ENCODE measurements around the gene TSC22D1.

The TSC22D1 gene

DNA sequence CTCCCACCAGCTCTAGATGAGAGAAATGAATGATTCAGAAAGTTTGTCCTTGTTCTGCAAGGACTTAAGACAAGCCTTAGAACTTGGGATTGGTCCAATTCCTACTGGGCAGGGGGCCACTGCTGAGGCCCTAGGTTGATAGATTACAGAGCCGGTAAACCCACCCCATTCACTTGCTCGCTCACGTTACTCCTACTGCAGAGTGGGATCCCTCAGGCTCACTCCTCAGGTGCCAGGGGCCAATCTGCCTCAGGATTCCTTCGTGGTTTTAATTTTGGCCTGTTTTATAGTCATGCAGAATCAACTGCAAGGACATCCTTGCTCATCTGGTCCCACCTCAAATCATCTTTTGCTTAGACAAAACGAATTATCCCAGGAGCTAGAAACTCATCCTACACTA lies 143.5 kb downstream of the TSC22D1 start:
- H3F3A ChIP-seq (ENCODE audit: low read depth): no peaks in the 10 kb centered on the region; the same call in 1 of the 2 replicates
- peak overlapping the region; percentile 98 for H3K9ac ChIP-seq (ENCODE audit: low read depth, low read length, poor library complexity, severe bottlenecking)
- peak overlapping the region; percentile 78 for H3K4me2 ChIP-seq (ENCODE audit: low read depth, low read length, poor library complexity, severe bottlenecking)
- peaks cover 41% of the 10 kb centered on the region for H3K79me2 ChIP-seq (ENCODE audit: insufficient read depth, low read length)
- H3K36me3 ChIP-seq (ENCODE audit: insufficient read depth, low read length): peaks cover 24% of the 10 kb centered on the region
- no peaks in the 10 kb centered on the region for H3K9me2 ChIP-seq (replicated peaks; ENCODE audit: low read depth, low read length)
- peaks cover 24% of the 10 kb centered on the region for H4K20me1 ChIP-seq (ENCODE audit: insufficient read depth, low read length, poor library complexity, severe bottlenecking)
- no peak overlapping the region for H3K4me3 ChIP-seq (ENCODE audit: low read length, poor library complexity, severe bottlenecking)
- TF ChIP-seq EZH2phosphoT487 (IDR thresholded peaks at IDR 0.05; ENCODE audit: borderline replicate concordance) (no peak), CTCF (conservative IDR thresholded peaks at IDR 0.05; ENCODE audit: low read length) (no peak)
- H3K9me3 ChIP-seq (ENCODE audit: insufficient read depth, low read depth, low read length): no peaks in the 10 kb centered on the region
- H3K27me3 ChIP-seq (ENCODE audit: insufficient read depth, low read length, poor library complexity, severe bottlenecking): no peaks in the 10 kb centered on the region
- H3K4me1 ChIP-seq (ENCODE audit: insufficient read depth, low read length, poor library complexity, severe bottlenecking): peaks cover 29% of the 10 kb centered on the region
- H2AFZ ChIP-seq (ENCODE audit: low read length): no peak overlapping the region

GRCh38 chr13:44431150-44431549 lies 145.0 kb downstream of the TSC22D1 start:
- Histone ChIP-seq H3K9me3 (ENCODE audit: insufficient read depth, low read depth, low read length) (no peaks in the 10 kb centered on the region), H3K4me3 (ENCODE audit: low read length, poor library complexity, severe bottlenecking) (no peak overlapping the region), H2AFZ (ENCODE audit: low read length) (no peak overlapping the region), H3K27me3 (ENCODE audit: insufficient read depth, low read length, poor library complexity, severe bottlenecking) (no peaks in the 10 kb centered on the region), H3K4me1 (ENCODE audit: insufficient read depth, low read length, poor library complexity, severe bottlenecking) (peaks cover 23% of the 10 kb centered on the region), H3K9ac (ENCODE audit: low read depth, low read length, poor library complexity, severe bottlenecking) (no peak overlapping the region), H3K9me2 (replicated peaks; ENCODE audit: low read depth, low read length) (no peaks in the 10 kb centered on the region), H3F3A (ENCODE audit: low read depth) (no peaks in the 10 kb centered on the region; the same call in 1 of the 2 replicates), H4K20me1 (ENCODE audit: insufficient read depth, low read length, poor library complexity, severe bottlenecking) (peaks cover 24% of the 10 kb centered on the region), H3K36me3 (ENCODE audit: insufficient read depth, low read length) (peaks cover 24% of the 10 kb centered on the region), H3K79me2 (ENCODE audit: insufficient read depth, low read length) (peaks cover 36% of the 10 kb centered on the region), H3K4me2 (ENCODE audit: low read depth, low read length, poor library complexity, severe bottlenecking) (no peak overlapping the region)
- no peak for TF ChIP-seq EZH2phosphoT487 (IDR thresholded peaks at IDR 0.05; ENCODE audit: borderline replicate concordance)
- no peak for TF ChIP-seq CTCF (conservative IDR thresholded peaks at IDR 0.05; ENCODE audit: low read length)

- no peaks in the 10 kb centered on the region for H3K27me3 ChIP-seq (ENCODE audit: insufficient read depth, low read length, poor library complexity, severe bottlenecking)
- H4K20me1 ChIP-seq (ENCODE audit: insufficient read depth, low read length, poor library complexity, severe bottlenecking): peaks cover 17% of the 10 kb centered on the region
- no peak overlapping the region for H3K4me3 ChIP-seq (ENCODE audit: low read length, poor library complexity, severe bottlenecking)
- H2AFZ ChIP-seq (ENCODE audit: low read length): no peak overlapping the region
- peaks cover 29% of the 10 kb centered on the region for H3K4me1 ChIP-seq (ENCODE audit: insufficient read depth, low read length, poor library complexity, severe bottlenecking)
- H3K9me3 ChIP-seq (ENCODE audit: insufficient read depth, low read depth, low read length): no peaks in the 10 kb centered on the region
- no peak overlapping the region for H3K9ac ChIP-seq (ENCODE audit: low read depth, low read length, poor library complexity, severe bottlenecking)
- no peaks in the 10 kb centered on the region for H3K9me2 ChIP-seq (replicated peaks; ENCODE audit: low read depth, low read length)
- H3K4me2 ChIP-seq (ENCODE audit: low read depth, low read length, poor library complexity, severe bottlenecking): no peak overlapping the region
- peaks cover 20% of the 10 kb centered on the region for H3K79me2 ChIP-seq (ENCODE audit: insufficient read depth, low read length)
- TF ChIP-seq EZH2phosphoT487 (IDR thresholded peaks at IDR 0.05; ENCODE audit: borderline replicate concordance): no peak
- TF ChIP-seq CTCF (conservative IDR thresholded peaks at IDR 0.05; ENCODE audit: low read length): no peak
- H3F3A ChIP-seq (ENCODE audit: low read depth): no peaks in the 10 kb centered on the region; the same call in 1 of the 2 replicates
- H3K36me3 ChIP-seq (ENCODE audit: insufficient read depth, low read length): peaks cover 18% of the 10 kb centered on the region
Observed at GRCh38 chr13:44429311-44429710, 146.8 kb downstream of the TSC22D1 start.
